NCI-H2107 treated with DMSO at 0.1 percent for 48 hours (cell line): ENCODE measurements around the gene BRIP1.
"Not testable (repeated sequence)": the region's sequence is repeated elsewhere in the genome, so short reads cannot be mapped to it uniquely, and the experiment has no call there.

ENCODE experiments used
- DNase-seq: peaks from one replicate; lab custom pipeline; 2025; ENCODE audit not compliant: unreplicated experiment; lab: John Stamatoyannopoulos, UW

The BRIP1 gene

DNA sequence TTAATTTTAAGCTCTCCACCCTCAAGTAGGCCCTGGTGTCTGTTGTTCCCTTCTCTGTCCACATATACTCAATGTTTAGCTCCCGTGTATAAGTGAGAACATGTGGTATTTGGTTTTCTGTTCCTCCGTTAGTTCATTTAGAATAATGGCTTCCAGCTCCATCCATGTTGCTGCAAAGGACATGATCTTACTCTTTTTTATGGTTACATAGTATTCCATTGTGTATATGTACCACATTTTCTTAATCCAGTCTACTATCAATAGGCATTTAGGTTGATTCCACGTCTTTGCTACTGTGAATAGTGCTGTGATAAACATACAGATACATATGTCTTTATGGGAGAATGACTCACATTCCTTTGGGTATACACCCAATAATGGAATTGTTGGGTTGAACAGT lies 160.9 kb downstream of the BRIP1 start:
- no peak for DNase-seq

DNA sequence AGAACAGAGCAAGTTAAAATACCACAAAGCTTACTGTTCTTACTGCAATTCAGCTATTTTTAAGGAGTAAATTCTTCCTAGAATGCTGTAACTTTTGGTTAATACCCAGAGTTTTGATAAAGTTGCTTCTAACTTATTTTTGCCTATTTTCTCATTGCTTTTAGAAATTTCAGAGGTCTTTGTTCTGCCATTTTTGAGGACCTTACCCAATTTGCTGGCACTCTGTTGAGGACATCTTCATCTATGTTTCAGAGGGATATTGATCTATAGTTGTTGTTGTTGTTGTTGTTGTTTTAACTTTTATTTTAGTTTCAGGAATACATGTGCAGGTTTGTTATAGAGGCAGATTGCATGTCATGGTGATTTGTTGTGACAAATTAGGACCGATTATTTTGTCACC lies 161.3 kb downstream of the BRIP1 start:
- no peak for DNase-seq

DNA sequence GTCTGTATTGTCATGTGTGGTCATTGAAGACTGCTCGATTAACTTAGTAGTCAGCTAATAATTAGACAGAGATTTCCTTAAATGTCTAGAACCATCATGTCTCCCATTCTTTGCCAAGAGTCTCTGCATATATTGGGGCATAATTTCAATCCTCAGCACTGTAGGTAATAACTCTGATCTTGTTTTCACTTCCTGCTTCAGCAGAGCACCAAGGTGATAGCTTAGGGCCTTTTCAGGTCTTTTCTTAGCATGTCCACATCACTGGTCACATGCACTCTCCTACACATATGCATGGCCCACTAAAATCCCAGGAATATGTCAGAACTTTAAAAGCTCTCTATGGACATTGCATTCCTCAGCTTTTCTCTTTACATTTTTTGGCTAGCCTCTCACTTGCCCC lies 162.0 kb downstream of the BRIP1 start:
- DNase-seq: no peak

DNA sequence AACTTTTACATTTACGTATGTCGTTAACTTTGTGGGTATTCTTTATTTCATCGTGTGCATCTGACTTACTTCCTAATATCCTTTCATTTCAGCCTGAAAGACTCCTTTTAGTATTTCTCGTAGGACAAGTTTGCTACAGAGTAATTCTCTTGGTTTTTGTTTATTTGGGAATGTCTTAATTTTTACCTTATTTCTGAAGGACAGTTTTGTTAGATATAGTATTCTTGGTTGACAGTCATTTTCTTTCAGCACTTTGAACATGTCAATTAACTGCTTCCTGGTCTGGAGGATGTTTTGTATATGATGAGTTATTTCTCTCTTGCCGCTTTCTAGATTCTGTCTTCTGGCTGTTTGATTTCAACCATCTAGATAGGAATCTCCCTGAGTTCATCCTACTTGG lies 163.1 kb downstream of the BRIP1 start:
- DNase-seq: no peak

DNA sequence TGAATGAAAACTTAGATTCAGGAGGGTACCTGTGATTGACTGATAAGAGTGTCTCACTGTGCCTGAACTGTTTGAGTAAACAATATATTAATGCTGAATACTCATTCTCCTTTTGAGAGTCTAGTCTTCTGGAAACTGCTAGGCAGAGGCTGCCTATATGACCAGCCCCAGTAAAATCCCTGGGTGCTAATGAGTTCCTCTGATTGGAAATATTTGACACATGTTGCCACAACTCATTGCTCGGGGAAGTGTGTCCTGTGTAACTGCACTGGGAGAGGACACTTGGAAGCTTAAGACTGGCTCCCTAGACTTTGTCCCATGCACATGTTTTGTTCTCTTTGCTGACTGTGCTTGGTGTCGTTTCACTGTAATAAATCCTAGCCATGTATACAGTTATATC lies 163.6 kb downstream of the BRIP1 start:
- DNase-seq: no peak

DNA sequence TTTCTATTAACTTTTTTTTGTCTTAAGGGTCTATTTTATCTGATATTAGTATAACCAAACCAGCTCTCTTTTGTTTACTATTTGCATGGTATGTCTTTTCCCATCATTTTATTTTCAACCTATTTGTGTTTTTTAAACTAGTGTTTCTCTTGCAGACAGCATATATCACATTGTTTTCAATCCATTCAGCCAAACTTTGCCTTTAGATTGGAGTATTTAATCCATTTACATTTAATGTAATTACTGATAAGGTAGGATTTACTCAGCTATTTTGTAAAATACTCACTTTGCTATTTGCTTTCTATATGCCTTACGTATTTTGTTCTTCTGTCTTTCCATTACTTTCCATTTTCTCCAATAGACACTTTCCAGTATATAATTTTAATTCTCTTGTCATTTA lies 164.3 kb downstream of the BRIP1 start:
- DNase-seq: no peak

DNA sequence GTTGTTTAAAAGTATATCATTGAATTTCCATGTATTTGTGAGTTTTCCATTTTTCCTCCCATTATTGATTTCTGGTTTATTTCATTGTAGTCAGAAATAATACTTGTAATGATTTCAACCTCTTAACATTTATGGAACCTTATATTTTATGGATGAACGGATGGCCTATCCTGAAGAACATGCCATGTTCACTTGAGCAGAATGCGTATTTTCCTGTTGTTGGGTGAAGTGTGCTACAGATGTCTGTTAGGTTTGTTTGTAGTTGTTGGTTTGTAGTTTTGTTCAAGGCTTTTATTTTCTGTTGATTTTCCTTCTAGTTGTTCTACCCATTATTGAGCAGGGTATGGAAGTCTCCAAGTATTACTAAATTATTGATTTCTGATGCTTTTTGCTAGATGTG lies 165.1 kb downstream of the BRIP1 start:
- DNase-seq: no peak

DNA sequence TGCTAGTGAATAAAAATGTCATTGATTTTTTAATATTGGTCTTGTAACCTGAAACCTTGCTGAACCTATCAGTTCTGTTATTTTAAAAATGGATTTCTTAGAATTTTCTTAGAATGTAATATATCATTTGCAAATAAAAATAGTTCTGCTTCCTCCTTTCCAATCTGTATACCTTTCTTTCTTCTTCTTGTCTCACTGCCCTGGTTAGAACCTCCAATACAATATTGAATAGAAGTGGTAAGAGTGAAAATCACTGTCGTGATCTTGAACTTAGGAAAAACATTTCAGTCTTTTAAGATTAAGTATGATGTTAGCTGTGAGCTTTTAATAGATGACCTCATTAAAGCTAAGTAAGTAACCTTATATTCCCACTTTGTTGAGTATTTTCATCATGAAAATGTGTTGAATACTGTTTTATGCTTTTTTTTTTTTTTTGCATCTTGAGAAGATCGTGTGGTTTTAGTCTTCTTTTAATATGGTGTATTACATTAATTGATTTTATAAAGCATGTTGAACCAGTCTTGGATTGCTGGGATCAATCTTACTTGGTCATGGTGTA lies 167.5 kb downstream of the BRIP1 start:
- no peak for DNase-seq

DNA sequence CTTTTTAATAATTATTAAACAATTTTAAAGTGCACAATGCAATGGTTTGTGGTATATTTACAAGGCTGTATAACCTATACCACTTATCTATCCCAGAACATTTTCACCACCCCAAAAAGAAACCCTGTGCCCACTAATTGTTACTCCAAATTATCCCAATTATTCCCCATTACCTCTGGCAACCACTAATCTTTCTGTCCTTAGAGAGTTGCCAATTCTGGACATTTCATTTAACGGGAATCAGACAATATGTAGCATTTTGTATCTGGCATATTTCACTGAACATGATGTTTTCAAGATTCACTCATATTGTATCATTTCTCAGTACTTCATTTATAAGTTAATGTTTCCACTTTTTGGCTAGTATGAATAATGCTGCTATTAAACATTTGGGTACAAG lies 169.2 kb downstream of the BRIP1 start:
- no peak for DNase-seq

DNA sequence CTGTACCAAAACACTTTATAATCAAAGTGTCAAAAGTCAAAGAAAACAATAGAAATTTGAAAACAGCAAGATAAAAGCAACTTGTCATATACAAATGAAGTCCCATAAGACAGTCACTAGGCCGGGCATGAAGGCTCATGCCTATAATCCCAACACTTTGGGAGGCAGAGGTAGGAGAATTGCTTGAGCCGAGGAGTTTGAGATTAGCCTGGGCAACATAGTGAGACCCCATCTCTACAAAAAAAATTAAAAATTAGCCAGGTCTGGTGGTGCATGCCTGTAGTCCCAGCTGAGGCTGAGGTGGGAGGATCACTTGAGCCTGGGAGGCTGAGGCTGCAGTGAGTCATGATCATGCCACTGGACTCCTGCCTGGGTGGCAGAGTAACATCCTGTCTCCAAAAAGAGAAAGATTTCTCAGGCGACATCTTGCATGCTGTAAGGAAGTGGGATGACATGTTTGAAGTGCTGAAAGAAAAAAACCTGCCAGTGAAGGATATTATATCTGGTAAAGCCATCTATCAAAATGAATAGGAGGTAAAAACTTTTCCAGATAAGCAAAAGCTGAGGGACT lies 173.6 kb downstream of the BRIP1 start:
- no peak for DNase-seq

DNA sequence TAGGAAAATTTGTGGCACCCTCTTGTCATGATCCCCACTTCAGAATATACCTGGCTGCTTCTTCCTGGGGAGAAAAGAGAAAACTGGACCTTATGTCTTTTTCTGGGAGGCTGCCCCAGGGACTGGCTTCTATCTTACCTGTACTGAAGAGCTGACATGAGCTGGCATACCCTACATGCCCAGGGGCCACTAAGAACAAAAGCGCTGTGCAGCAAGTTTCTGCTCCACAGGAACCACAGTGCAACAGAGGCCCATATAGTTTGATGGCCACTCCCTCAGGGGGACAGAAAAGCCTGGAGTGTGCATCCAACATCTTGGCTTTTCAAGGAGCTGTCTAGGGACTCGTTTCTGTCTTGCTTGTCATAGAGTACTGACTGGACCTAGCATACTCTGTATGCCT lies 175.6 kb downstream of the BRIP1 start:
- no peak for DNase-seq

DNA sequence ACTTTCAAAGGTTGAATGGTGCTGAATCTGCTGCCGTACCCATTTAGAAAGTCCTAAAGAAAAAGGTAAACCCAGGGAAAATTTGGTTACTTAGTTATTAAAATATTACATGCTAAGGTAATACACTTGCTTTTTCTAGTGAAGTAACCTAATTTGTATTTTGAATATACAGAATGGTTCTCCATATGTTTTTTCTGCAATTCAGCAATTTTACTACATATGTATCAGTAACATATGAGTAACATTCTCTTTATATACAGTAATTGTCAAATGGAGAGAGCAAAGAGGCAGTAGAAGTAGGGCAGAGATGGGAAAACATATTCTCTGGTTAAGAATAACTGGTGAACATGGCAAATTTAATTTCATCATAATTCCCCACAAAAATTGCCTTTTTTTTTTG lies 177.2 kb downstream of the BRIP1 start:
- no peak for DNase-seq

DNA sequence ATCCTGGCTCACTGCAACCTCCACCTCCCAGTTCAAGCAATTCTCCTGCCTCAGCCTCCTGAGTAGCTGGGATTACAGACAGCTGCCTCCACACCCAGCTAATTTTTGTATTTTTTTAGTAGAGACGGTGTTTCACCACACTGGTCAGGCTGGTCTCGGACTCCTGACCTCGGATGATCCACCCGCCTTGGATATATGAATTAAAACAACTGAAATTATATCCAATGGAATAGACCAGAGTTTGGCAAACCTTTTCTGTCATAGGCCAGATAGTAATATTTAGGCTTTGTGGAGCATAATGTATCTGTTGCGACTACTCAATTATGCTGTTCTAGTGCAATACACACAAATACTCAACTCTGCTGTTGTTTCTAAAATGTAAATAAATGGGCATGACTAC lies 178.5 kb downstream of the BRIP1 start:
- no peak for DNase-seq

DNA sequence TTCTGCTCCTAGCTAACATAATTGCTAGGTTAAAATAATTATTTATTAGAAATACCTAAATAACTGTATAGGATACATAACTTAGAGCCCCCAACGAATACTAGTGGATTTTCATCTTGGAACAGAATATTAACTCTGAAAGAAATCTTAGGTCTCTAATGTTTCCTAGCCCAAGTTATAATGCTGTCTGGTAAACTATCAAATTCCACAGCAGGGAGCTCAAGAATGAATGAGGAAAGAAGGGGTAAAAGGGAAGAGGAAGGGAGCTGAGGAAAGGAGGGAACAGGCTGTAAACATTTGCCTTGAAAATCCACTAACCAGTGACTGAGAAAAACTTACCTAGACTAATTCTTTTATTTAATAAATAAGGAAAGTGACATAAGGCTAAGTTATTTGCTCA lies 179.2 kb downstream of the BRIP1 start:
- DNase-seq: no peak

DNA sequence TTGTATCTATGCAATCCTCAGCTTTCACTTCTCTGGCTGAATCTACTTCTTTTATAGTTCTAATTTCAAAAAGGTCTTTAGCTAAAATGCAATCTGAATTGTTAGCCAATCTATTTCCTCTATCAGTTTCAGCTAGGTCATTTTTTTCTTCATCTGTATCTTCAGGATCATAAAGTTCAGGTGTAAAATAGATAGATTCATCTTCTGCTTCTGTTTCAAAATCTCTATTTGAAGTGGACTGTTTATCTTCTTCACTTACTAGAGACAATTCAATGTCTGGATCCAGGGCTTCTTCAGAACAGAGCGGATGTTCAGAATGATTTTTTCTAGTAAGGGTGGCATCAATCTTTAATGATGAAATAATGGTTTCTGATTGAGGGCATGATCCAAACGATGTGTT lies 179.9 kb downstream of the BRIP1 start:
- DNase-seq: no peak

DNA sequence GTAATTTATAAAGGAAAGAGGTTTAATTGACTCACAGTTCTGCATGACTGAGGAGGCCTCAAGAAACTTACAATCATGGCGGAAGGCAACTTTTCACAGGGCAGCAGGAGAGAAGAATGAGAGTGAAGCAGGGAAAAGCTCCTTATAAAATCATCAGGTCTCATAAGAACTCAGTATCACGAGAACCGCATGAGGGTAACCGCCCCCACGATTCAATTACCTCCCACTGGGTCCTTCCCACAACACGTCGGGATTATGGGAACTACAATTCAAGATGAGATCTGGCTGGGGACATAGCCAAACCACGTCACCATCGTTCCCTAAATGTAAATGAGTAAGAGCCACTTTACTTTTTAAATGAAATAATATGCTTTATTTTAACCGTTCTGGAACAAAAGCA lies 182.4 kb downstream of the BRIP1 start:
- no peak for DNase-seq

DNA sequence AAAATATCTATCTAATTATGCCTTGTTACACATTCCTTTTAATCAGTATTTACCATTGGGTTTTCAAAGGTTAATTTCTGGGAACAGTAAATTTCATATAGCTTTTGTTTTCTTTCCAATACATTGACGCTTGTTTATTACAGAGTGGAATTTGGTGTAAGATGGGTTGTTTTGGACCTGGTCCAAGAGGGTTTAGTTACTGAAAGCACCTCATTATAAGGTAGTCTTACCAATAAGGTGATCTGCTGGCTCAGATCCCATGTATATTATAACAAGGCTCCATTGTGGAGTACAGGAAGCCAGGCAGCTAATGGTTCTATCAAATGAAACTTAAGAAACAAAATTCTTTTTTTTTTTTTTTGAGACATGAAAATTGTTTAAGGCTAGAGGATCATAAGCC lies 185.0 kb downstream of the BRIP1 start:
- DNase-seq: no peak

DNA sequence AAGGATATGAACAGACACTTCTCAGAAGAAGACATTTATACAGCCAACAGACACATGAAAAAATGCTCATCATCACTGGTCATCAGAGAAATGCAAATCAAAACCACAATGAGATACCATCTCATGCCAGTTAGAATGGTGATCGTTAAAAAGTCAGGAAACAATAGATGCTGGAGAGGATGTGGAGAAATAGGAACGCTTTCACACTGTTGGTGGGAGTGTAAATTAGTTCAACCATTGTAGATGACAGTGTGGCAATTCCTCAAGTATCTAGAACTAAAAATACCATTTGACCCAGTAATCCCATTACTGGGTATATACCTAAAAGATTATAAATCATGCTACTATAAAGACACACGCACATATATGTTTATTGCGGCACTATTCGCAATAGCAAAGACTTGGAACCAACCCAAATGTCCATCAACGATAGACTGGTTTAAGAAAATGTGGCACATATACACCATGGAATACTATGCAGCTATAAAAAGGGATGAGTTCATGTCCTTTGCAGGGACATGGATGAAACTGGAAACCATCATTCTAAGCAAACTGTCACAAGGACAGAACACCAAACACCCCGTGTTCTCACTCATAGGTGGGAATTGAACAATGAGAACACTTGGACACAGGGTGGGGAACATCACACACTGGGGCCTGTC lies 186.0 kb downstream of the BRIP1 start:
- not testable (repeated sequence) for DNase-seq

DNA sequence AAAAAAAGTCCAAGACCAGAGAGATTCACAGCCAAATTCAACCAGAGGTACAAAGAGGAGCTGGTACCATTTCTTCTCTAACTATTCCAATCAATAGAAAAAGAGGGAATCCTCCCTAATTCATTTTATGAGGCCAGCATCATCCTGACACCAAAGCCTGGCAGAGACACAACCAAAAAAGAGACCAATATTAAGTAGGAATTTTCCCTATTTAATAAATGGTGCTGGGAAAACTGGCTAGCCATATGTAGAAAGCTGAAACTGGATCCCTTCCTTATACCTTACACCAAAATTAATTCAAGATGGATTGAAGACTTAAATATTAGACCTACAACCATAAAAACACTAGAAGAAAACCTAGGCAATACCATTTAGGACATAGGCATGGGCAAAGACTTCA lies 186.8 kb downstream of the BRIP1 start:
- DNase-seq: not testable (repeated sequence)

DNA sequence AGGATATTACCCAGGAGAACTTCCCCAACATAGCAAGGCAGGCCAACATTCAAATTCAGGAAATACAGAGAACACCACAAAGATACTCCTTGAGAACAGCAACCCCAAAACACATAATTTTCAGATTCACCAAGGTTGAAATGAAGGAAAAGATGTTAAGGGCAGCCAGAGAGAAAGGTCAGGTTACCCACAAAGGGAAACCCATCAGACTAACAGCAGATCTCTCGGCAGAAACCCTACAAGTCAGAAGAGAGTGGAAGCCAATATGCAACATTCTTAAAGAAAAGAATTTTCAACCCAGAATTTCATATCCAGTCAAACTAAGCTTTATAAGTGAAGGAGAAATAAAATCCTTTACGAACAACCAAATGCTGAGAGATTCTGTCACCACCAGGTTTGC lies 188.7 kb downstream of the BRIP1 start:
- not testable (repeated sequence) for DNase-seq

DNA sequence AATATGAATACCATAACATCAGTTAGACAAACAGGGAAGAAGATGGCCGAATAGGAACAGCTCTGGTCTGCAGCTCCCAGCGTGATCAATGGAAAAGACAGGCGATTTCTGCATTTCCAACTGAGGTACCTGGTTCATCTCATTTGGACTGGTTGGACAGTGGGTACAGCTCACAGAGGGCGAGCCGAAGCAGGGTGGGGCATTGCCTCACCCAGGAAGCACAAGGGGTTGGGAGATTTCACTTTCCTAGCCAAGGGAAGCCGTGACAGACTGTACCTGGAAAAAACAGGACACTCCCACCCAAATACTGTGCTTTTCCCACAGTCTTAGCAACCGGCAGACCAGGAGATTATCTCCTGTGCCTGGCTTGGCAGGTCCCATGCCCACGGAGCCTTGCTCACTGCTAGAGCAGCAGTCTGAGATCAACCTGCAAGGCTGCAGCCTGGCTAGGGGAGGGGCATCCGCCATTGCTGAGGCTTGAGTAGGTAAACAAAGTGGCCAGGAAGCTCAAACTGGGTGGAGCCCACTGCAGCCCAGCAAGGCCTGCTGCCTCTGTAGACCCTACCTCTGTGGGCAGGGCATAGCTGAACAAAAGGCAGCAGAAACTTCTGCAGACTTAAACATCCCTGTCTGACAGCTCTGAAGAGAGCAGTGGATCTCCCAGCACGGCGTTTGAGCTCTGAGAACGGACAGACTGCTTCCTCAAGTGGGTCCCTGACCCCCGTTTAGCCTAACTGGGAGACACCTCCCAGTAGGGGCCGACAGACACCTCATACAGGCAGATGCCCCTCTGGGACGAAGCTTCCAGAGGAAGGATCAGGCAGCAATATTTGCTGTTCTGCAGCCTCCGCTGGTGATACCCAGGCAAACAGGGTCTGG lies 190.1 kb downstream of the BRIP1 start:
- DNase-seq: not testable (repeated sequence)

DNA sequence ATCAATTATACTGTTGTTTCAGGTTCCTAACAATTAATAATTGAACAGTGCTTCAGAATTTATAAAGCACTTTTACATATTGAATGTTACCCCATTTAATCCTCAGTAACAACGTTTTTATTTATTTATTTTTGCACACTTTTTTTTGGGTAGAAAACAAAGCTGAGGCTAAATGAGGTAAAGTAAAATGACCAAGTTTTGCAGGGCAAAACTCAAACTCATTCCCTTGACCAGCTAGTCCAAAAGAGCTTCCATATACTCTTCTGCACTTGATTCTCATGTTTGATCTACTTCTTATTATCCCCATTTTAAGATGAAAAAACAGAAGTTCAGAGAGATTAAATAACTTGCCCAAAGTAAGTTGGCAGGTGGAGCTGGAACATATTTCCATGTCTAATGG lies 191.2 kb downstream of the BRIP1 start:
- no peak for DNase-seq
